SK-N-SH (cell line): ENCODE measurements around the gene GRIK5. TPM values are rescaled to one million over a fixed set of nuclear protein-coding genes. Genes with fewer than 3 reads are reported as not detected.

ENCODE experiments used
- CTCF ChIA-PET: fragments of 300-600, 350-600 bp; formaldehyde crosslinking; extraction: SDS; loops from one replicate; lab custom pipeline; 2021; lab: Yijun Ruan, JAX
- POLR2A ChIA-PET: fragments of 350-600 bp; sonication (Branson Sonifier 250); formaldehyde crosslinking; extraction: SDS; loops from one replicate; lab custom pipeline; 2020; ENCODE audit warnings: antibody characterized with exemption, inconsistent platforms; lab: Yijun Ruan, JAX
- DNase-seq: peaks from one replicate; pipeline ENCODE4 v3.0.0; 2012
- H2AFZ ChIP-seq: fragments of 200-600 bp; sonication (generic); 2 replicates; pipeline ENCODE4 v1.8.1; 2016; ENCODE audit warnings: antibody characterized with exemption, mild to moderate bottlenecking, low read depth
- H3F3A ChIP-seq: fragments of 200-600 bp; sonication (generic); replicated peaks from 2 replicates; pipeline ENCODE3; 2016; ENCODE audit warnings: antibody characterized with exemption, mild to moderate bottlenecking; ENCODE audit not compliant: insufficient read depth
- H3K27ac ChIP-seq, 2 experiments: fragments of 200-500 bp in 1 of 2; fragments of 200-600 bp in 1 of 2; sonication (Bioruptor generic) in 1 of 2; sonication (generic), shearing (Covaris generic) in 1 of 2; 2 replicates each; pipeline versions ENCODE4 v1.5.1 to v1.6.1; 2014 to 2016; ENCODE audit warnings: low read depth in 2 of 2, inconsistent platforms in 1 of 2, low read length in 1 of 2, mild to moderate bottlenecking in 1 of 2, mixed read lengths in 1 of 2
- H3K27me3 ChIP-seq: fragments of 200-600 bp; sonication (generic), shearing (Covaris generic); 2 replicates; pipeline ENCODE4 v1.6.1; 2016; ENCODE audit warnings: mixed run types; ENCODE audit not compliant: insufficient read depth
- H3K36me3 ChIP-seq, 2 experiments: fragments of 200-500 bp in 1 of 2; fragments of 200-600 bp in 1 of 2; sonication (Bioruptor generic) in 1 of 2; sonication (generic) in 1 of 2; replicated peaks in 1 of 2; 2 replicates each; pipeline versions ENCODE3 to v1.5.1; 2014 to 2016; ENCODE audit warnings: low read length in 1 of 2, mild to moderate bottlenecking in 1 of 2; ENCODE audit not compliant: insufficient read depth in 2 of 2, control insufficient read depth in 1 of 2
- H3K4me1 ChIP-seq, 2 experiments: fragments of 200-500 bp in 1 of 2; fragments of 200-600 bp in 1 of 2; sonication (Bioruptor generic) in 1 of 2; sonication (generic), shearing (Covaris generic) in 1 of 2; 2 replicates each; pipeline versions ENCODE4 v1.5.1 to v1.6.1; 2014 to 2016; ENCODE audit warnings: low read depth in 1 of 2, low read length in 1 of 2, mixed run types in 1 of 2; ENCODE audit not compliant: insufficient read depth in 2 of 2, control insufficient read depth in 1 of 2
- H3K4me2 ChIP-seq: fragments of 200-600 bp; sonication (generic), shearing (Covaris generic); 2 replicates; pipeline ENCODE4 v1.6.1; 2017; ENCODE audit warnings: mixed run types
- H3K4me3 ChIP-seq, 2 experiments: fragments of 200-500 bp in 1 of 2; fragments of 200-600 bp in 1 of 2; sonication (Bioruptor generic) in 1 of 2; sonication (generic), shearing (Covaris generic) in 1 of 2; 2 replicates each; pipeline versions ENCODE4 v1.5.1 to v1.8.1; 2014 to 2016; ENCODE audit warnings: low read depth in 2 of 2, inconsistent platforms in 1 of 2, low read length in 1 of 2, mild to moderate bottlenecking in 1 of 2, mixed read lengths in 1 of 2, moderate library complexity in 1 of 2
- H3K79me2 ChIP-seq: fragments of 200-600 bp; sonication (generic); 2 replicates; pipeline ENCODE4 v1.8.1; 2017; ENCODE audit warnings: mild to moderate bottlenecking; ENCODE audit not compliant: insufficient read depth
- H3K9ac ChIP-seq: fragments of 200-600 bp; sonication (generic); 2 replicates; pipeline ENCODE4 v1.6.1; 2017; ENCODE audit warnings: mixed run types
- H3K9me2 ChIP-seq: fragments of 200-600 bp; sonication (generic); 2 replicates; pipeline ENCODE4 v1.6.1; 2017; ENCODE audit warnings: mixed run types
- H3K9me3 ChIP-seq: fragments of 200-600 bp; sonication (generic); 2 replicates; pipeline ENCODE4 v1.6.1; 2017; ENCODE audit warnings: mixed run types, mild to moderate bottlenecking, moderate library complexity
- H4K20me1 ChIP-seq: fragments of 200-600 bp; sonication (generic); 2 replicates; pipeline ENCODE4 v1.6.1; 2017; ENCODE audit warnings: mild to moderate bottlenecking, mixed run types; ENCODE audit not compliant: insufficient read depth
- CHD2 ChIP-seq: fragments of 150-350 bp; IDR thresholded peaks from 2 replicates; pipeline ENCODE4 v1.6.1; 2018; ENCODE audit warnings: low read length; ENCODE audit not compliant: partially characterized antibody
- NRF1 ChIP-seq: IDR thresholded peaks from 2 replicates; pipeline ENCODE4 v1.6.1; 2012; ENCODE audit warnings: low read depth, mild to moderate bottlenecking, low read length
- TCF12 ChIP-seq: IDR thresholded peaks from 2 replicates; pipeline ENCODE4 v1.4.0; 2012
- WGBS: methylation state at CpG from one replicate; pipeline ENCODE4 v1.1.6; 2017; ENCODE audit warnings: low lambda C conversion rate; 5-methylcytosine and 5-hydroxymethylcytosine counted together
- polyA plus RNA-seq, 3 experiments: library from polyadenylated mRNA; depleted of rRNA; stranded (reverse); fragments of >200 nt; gene quantifications; 2 replicates each; pipeline ENCODE4 v1.2.3, GENCODE V29; 2012
- TF ChIP-seq, protein P1 (sequence below): IDR thresholded peaks from 2 replicates; pipeline ENCODE4 v1.6.1; 2012; ENCODE audit warnings: mild to moderate bottlenecking, low read depth, low read length, moderate library complexity
- TF ChIP-seq, protein P2 (sequence below): IDR thresholded peaks from 2 replicates; pipeline ENCODE4 v1.4.0; 2012; ENCODE audit warnings: low read depth
- TF ChIP-seq, protein P3 (sequence below): fragments of 200-600 bp; sonication (generic); IDR thresholded peaks from 2 replicates; pipeline ENCODE4 v1.6.1; 2017; ENCODE audit warnings: antibody characterized with exemption, mild to moderate bottlenecking, moderate library complexity

Gene GRIK5
- polyA plus RNA-seq, 1 of the 3 experiments (the other 2 are of a cell fraction) = 2.4 TPM

DNA sequence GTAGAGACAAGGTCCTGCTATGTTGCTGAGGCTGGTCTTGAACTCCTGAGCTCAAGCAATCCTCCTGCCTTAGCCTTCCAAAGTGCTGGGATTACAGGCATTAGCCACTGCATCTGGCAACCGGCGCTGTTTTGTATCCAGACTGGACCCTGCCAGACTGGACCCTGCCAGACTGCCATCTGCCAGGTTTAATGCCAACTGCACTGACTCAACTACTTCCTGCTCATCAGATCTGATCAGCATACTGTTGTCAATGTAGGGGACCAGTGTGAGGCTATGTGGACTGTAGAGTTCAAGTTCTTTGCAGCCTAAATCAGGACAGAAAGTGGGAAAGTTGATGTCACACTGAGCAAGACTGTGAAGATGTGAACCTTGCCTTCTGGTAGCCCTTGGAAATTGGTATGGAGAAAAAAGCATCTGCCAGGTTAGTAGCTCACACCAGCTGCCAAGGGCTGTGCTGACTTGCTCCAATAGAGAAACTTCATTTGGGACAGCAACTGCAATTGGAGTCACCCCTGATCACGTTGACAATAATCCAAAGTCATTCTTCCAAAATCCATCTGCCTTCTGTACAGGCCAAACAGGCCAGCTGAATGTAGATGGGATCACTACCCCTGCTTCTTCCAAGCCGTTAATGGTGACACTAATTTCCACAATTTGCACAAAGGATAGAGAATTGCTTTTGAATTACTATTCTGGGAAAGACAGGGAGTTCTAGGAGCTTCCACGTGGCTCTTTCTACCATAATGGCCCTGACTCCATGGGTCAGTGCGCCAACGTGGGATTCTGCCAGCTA is 39.2 kb downstream of the GRIK5 start:
- CTCF ChIA-PET = interaction anchor here (0.8 to 4.8 kb wide), 6 partner anchors 10 to 72 kb away, joined by 3 to 36 read pairs (median 4); partner anchors contain the start of gene RABAC1
- Histone ChIP-seq H3K4me1 (no peaks in the 10 kb centered on the region), H3K4me3 (no peak overlapping the region), H2AFZ (no peak overlapping the region)
- no peak for TF ChIP-seq CHD2
- TF ChIP-seq, protein P1, sequence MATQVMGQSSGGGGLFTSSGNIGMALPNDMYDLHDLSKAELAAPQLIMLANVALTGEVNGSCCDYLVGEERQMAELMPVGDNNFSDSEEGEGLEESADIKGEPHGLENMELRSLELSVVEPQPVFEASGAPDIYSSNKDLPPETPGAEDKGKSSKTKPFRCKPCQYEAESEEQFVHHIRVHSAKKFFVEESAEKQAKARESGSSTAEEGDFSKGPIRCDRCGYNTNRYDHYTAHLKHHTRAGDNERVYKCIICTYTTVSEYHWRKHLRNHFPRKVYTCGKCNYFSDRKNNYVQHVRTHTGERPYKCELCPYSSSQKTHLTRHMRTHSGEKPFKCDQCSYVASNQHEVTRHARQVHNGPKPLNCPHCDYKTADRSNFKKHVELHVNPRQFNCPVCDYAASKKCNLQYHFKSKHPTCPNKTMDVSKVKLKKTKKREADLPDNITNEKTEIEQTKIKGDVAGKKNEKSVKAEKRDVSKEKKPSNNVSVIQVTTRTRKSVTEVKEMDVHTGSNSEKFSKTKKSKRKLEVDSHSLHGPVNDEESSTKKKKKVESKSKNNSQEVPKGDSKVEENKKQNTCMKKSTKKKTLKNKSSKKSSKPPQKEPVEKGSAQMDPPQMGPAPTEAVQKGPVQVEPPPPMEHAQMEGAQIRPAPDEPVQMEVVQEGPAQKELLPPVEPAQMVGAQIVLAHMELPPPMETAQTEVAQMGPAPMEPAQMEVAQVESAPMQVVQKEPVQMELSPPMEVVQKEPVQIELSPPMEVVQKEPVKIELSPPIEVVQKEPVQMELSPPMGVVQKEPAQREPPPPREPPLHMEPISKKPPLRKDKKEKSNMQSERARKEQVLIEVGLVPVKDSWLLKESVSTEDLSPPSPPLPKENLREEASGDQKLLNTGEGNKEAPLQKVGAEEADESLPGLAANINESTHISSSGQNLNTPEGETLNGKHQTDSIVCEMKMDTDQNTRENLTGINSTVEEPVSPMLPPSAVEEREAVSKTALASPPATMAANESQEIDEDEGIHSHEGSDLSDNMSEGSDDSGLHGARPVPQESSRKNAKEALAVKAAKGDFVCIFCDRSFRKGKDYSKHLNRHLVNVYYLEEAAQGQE = no peak
- TF ChIP-seq TCF12 = no peak
- TF ChIP-seq, protein P2, sequence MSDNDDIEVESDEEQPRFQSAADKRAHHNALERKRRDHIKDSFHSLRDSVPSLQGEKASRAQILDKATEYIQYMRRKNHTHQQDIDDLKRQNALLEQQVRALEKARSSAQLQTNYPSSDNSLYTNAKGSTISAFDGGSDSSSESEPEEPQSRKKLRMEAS = no peak
- TF ChIP-seq, all 33 proteins: peak for 0
- WGBS = 62% methylated on average over 7 of the region's 7 CpGs
- no peak for DNase-seq
- POLR2A ChIA-PET = interaction anchor here (0.6 kb wide), 2 partner anchors 22 to 166 kb away, joined by 3 to 5 read pairs; no protein-coding TSS in a partner anchor
- Histone ChIP-seq H3K79me2 (no peaks in the 10 kb centered on the region), H3K27me3 (no peaks in the 10 kb centered on the region; the same call in 1 of the 2 replicates), H3K9me3 (no peaks in the 10 kb centered on the region), H3K27ac (no peak overlapping the region), H3F3A (no peaks in the 10 kb centered on the region), H3K9me2 (no peaks in the 10 kb centered on the region), H4K20me1 (no peaks in the 10 kb centered on the region), H3K36me3 (no peaks in the 10 kb centered on the region), H3K9ac (no peak overlapping the region), H3K4me2 (no peak overlapping the region)

DNA sequence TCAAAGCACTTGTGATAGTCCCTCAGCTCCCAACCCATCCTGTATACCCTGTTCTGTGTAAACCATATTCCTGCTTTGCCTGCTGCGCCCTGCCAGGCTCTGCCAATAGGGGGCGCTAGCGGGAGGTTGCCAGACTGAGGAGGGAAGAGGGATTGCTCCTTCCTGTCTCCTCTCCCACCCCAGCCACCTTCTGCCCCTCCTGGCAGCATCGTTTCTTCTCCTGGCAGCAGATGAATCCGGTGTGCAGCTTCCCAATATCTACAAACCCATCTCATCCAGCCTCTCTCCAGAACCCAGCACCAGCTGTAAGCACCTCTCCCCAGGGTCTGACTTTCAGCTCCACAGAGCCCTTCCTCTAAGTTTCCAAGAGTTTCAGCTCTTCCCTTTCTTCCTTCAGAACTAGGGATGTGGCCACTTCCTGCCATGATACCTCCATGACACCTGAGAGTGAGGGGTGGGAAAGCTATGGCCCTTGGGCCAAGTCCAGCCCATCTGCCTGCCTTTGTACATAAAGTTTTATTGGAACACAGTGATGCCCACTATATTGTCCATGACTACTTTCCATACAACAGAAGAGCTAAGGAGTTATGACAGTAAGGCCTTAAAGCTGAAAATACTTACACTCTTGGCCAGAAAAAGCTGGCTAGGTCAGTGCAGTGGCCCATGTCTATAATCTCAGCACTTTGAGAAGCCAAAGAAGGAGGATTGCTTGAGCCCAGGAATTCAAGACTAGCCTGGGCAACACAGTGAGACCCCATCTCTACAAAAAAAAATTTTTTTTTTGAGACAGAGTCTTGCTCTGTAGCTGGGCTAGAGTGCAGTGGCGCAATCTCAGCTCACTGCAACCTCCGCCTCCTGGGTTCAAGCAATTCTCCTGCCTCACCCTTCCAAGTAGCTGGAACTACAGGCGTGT is 41.4 kb downstream of the GRIK5 start:
- POLR2A ChIA-PET = interaction anchor here (1.0 kb wide), 1 partner anchor 35 kb away, joined by 3 read pairs; no protein-coding TSS in a partner anchor
- Histone ChIP-seq H3K27ac (no peak overlapping the region), H3K79me2 (no peaks in the 10 kb centered on the region), H3K36me3 (no peaks in the 10 kb centered on the region), H3K9me3 (no peaks in the 10 kb centered on the region), H3K4me1 (no peaks in the 10 kb centered on the region), H3K9ac (no peak overlapping the region), H3K4me3 (peak overlapping the region in 1 of 2 experiments; percentile 52; a peak in 1 of 4 replicates), H3K9me2 (no peaks in the 10 kb centered on the region), H3K27me3 (no peaks in the 10 kb centered on the region; the same call in 1 of the 2 replicates), H3F3A (no peaks in the 10 kb centered on the region), H3K4me2 (no peak overlapping the region), H2AFZ (no peak overlapping the region), H4K20me1 (no peaks in the 10 kb centered on the region)
- 60% methylated on average over 8 of the region's 8 CpGs for WGBS
- CTCF ChIA-PET = interaction anchor here (0.6 to 4.8 kb wide), 22 partner anchors 8 to 821 kb away, joined by 3 to 36 read pairs (median 5); partner anchors contain the start of gene RABAC1
- DNase-seq = peak; percentile 65
- TF ChIP-seq NRF1 = no peak
- TF ChIP-seq, protein P3, sequence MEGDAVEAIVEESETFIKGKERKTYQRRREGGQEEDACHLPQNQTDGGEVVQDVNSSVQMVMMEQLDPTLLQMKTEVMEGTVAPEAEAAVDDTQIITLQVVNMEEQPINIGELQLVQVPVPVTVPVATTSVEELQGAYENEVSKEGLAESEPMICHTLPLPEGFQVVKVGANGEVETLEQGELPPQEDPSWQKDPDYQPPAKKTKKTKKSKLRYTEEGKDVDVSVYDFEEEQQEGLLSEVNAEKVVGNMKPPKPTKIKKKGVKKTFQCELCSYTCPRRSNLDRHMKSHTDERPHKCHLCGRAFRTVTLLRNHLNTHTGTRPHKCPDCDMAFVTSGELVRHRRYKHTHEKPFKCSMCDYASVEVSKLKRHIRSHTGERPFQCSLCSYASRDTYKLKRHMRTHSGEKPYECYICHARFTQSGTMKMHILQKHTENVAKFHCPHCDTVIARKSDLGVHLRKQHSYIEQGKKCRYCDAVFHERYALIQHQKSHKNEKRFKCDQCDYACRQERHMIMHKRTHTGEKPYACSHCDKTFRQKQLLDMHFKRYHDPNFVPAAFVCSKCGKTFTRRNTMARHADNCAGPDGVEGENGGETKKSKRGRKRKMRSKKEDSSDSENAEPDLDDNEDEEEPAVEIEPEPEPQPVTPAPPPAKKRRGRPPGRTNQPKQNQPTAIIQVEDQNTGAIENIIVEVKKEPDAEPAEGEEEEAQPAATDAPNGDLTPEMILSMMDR = peak; percentile 56
